ENCODE measurements around the gene RIMKLB. TPM values are rescaled to one million over a fixed set of nuclear protein-coding genes. Genes with fewer than 3 reads are reported as not detected.

The RIMKLB gene
- polyA plus RNA-seq, 3 donors = 95.3 to 139 (median 108) TPM

DNA sequence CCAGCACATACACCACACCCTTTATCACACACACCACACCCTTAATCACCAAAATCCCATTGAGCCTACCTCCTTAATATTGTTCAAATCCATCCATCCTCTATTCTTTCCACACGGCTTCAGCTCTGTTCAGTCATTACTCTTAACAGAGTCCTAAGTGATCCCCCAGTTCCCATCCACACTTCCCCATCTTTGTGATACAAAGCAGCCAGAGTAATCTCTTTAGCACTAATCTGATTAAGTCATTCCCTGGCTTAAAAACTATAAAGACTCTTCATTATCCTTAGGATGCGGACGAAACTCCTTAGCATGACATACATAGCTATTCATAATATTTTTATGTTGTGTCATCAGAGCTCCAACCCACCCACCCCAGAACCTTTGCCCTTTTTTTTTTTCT lies 20.4 kb upstream of the RIMKLB start:
- no peak for DNase-seq (ENCODE audit: extremely low read depth in 1 of 11, low read depth in 9 of 11, low spot score in 4 of 11)

- no peak for DNase-seq (ENCODE audit: extremely low read depth in 1 of 11, low read depth in 9 of 11, low spot score in 4 of 11)
Measured at GRCh38 chr12:8678661-8679111, 19.1 kb upstream of the RIMKLB start.

GRCh38 chr12:8680533-8680932 lies 17.3 kb upstream of the RIMKLB start:
- no peak for DNase-seq (ENCODE audit: extremely low read depth in 1 of 11, low read depth in 9 of 11, low spot score in 4 of 11)

DNA sequence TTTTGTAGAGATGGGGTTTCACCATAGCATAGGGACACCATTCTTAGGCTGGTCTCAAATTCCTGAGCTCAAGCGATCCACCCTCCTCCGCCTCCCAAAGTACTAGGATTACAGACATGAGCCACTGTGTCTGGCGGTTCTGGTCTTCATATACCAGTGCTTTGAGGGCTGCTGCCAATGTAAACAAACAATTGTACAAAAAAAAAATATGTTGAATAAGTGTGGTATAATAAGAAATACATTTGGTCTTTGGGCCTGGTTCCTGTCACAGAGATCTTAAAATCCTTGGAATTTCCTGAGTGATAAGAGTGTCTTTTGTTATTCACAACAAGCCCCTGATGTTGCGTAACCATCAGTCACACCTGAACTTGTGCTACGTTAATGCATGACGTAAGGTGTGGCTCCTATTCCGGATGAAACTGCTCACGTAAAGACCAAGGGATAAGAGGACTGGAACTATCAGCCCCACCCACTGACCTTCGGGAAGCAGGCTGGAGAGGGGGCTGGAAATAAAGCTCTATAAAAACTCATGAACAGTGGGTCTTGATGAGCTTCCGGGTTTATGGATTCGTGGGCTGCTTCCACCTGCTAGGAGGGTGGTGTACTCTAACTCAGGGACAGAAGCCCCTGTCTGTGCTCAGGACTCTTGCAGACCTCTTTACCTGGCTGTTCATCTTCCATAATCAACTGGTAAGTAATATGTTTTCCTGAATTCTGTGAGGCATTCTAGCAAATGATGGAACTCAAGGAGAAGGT lies 16.5 kb upstream of the RIMKLB start:
- DNase-seq (ENCODE audit: extremely low read depth in 1 of 11, low read depth in 9 of 11, low spot score in 4 of 11) = no peak

GRCh38 chr12:8685051-8685450 lies 12.7 kb upstream of the RIMKLB start:
- no peak for DNase-seq (ENCODE audit: extremely low read depth in 1 of 11, low read depth in 9 of 11, low spot score in 4 of 11)

GRCh38 chr12:8687846-8688601 lies 9.8 kb upstream of the RIMKLB start:
- peak in 8 of 11 donors; percentile 56 to 88 (median 79) for DNase-seq (ENCODE audit: extremely low read depth in 1 of 11, low read depth in 9 of 11, low spot score in 4 of 11)

- no peak for DNase-seq (ENCODE audit: extremely low read depth in 1 of 11, low read depth in 9 of 11, low spot score in 4 of 11)
Measured at GRCh38 chr12:8689681-8690080, 8.1 kb upstream of the RIMKLB start.

DNA sequence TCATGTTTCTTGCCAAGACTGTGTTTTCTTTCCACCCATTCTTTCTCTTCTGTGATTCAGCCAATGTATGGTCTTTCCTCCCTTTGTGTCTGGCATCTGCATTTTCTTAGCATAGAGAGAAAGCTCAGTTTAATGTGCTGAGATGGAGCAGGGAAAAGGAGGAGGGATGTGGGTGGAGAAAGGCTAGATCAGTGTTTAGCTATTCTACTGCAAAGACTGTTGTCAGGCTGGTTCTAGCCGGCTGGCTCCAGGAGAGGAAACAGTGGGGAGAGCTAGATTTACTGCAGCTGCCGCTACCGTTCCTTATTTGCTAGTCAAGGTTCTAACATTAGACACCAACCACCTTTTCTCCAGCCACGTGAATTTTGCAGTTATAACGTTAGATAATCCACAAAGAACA lies 5.2 kb upstream of the RIMKLB start:
- DNase-seq (ENCODE audit: extremely low read depth in 1 of 11, low read depth in 9 of 11, low spot score in 4 of 11) = peak in 8 of 11 donors; percentile 56 to 89 (median 76)

- DNase-seq (ENCODE audit: extremely low read depth in 1 of 11, low read depth in 9 of 11, low spot score in 4 of 11) = no peak
Measured at GRCh38 chr12:8695116-8695515, 2.7 kb upstream of the RIMKLB start.

- no peak for DNase-seq (ENCODE audit: extremely low read depth in 1 of 11, low read depth in 9 of 11, low spot score in 4 of 11)
Measured at GRCh38 chr12:8696442-8697090, 1.2 kb upstream of the RIMKLB start.

DNA sequence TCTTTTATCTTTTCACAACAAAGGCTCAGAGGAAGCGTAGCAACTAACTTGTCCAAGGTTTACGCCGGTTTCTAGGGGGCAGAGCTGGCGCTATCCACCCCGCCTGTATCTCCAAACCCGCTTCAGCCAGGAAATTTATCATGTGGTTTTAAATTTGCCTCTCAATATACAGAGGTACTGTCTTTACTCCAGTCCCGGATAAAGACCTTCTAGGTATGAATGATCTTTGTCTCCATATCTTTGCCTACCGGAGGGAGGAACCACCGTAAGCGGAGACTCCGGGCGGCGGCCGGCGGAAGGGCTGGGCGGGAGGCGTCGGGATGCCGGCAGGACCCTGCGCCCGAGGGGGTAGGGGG lies 693 bp upstream of the RIMKLB start:
- peak in 1 of 11 donors; percentile 58 for DNase-seq (ENCODE audit: extremely low read depth in 1 of 11, low read depth in 9 of 11, low spot score in 4 of 11)

DNA sequence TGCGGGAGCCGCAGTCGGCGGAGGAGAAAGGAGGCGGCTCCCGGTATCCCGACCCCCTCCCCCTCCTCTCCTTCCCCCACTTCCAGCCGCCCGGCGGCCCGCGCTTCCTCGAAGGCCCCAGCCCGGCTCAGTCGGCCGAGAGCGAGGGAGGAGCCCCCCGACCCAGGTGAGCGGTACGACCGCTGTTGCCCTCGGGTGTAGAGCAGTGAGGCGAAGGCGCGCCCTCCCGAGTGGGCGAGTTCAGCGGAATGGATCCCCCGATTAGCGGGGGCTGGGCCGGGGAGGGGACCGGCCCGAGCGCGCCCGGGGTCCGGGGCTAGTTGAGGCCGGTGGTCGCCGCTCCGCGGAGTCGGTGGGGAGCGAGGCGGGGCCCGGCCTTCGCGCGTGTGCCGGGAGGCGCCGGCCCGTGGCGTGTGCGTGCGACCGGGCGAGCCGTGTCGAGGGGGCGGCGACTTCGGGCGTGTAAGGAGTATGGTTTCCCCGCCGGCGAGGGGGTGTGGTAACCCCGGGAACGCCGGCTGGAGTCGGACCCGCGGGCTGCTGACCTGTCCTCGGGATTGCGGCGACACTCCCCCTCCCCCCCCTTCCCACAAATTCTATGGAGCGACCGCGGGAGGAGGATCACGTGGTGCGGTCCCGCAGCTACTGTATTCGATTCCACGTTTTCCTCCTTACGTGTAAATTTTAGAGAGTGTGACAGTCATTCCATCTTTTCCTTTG lies 501 bp downstream of the RIMKLB start:
- DNase-seq (ENCODE audit: extremely low read depth in 1 of 11, low read depth in 9 of 11, low spot score in 4 of 11) = peak in 3 of 11 donors; percentile 44 to 58 (median 50)

DNA sequence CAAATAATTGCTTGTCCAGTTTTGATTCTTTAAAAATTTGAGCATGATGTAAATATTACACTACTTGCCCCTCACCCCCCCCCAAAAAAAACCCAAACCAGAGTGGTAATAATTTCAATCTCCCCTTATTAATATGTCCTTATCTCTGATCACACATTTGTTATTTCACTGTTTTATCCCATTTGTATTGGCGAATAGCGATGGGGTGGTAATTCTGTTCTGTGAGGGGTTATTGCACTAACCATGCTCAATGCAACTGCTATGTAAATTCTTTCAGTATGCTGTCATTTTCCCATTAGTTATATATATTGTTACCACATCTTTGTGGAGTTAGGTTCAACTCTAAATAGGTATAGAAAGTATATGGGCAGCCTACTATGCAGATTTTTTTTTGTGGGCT lies 1.1 kb downstream of the RIMKLB start:
- no peak for DNase-seq (ENCODE audit: extremely low read depth in 1 of 11, low read depth in 9 of 11, low spot score in 4 of 11)

DNA sequence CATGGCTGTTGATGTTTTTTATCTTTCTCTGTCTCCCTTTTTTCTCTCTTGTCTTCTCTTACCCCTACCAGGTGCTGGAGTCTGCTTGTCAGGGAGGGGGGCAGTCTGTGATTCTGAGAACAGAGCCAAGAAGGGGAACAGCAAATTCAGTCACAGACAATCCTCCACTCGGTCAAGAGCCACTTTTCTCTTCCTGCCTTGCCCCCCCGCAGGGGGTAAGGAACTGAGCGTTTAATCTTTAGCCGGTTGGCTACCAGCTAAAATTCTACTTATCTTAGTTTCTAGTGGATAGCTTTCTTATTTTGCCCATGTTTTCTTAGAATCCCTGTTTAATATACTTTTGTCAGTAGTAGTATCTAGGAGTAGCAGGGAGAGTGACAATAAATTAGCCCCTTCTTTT lies 1.9 kb downstream of the RIMKLB start:
- DNase-seq (ENCODE audit: extremely low read depth in 1 of 11, low read depth in 9 of 11, low spot score in 4 of 11) = no peak

GRCh38 chr12:8701046-8701660 lies 3.4 kb downstream of the RIMKLB start:
- DNase-seq (ENCODE audit: extremely low read depth in 1 of 11, low read depth in 9 of 11, low spot score in 4 of 11) = no peak

DNA sequence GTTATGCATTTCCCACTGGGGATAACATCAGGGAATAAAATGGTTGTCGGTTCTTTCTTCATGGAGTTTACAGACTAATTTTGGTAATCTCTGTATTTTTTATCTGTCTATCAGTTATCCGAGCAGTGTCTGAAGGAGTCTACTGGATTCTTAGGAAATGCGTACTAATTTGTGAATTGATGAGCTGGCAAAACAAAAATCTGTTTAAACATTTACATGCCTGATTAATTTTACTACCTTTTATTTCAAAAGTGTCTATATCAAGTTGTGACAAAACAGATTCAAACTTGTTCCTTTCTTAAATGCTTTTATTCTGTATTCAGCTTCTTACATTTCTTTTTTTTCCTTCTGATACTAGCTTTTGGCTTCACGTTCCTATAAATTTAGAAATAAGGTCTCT lies 4.4 kb downstream of the RIMKLB start:
- DNase-seq (ENCODE audit: extremely low read depth in 1 of 11, low read depth in 9 of 11, low spot score in 4 of 11) = no peak

- no peak for DNase-seq (ENCODE audit: extremely low read depth in 1 of 11, low read depth in 9 of 11, low spot score in 4 of 11)
Measured at GRCh38 chr12:8709124-8709830, 11.5 kb downstream of the RIMKLB start.

DNA sequence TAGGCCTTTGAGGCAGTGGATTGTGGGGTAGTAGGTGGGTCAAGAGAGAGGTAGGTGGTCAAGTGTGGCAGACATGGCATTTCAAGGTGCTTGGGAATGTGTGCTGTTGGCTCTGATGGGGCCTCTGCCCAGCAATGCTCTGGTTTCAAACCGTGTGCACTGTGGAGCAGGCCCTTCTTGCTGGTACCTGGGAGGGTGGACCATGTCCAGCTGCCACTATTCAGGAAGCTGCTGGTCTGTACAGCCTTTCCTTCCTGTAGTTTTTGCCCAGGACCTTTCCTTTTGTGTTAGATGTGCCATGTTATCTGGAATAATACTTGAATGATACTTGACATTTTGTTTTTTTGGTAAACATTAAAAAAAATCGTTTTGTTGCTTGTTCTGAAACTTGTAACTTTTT lies 14.8 kb downstream of the RIMKLB start:
- DNase-seq (ENCODE audit: extremely low read depth in 1 of 11, low read depth in 9 of 11, low spot score in 4 of 11) = no peak

Data from renal cortex interstitium (tissue), 11 donors.